Urothelium cell line (cell line): ENCODE results near the gene NUAK2.

Experiments
- DNase-seq: peaks from one replicate; pipeline ENCODE4 v3.0.0; 2011; ENCODE audit warnings: low spot score, mixed read lengths
- FAIRE-seq: peaks from 2 replicates; lab custom pipeline; 2011; peaks lifted over from hg19 to GRCh38; lab: Jason Lieb, UNC

The NUAK2 gene

GRCh38 chr1:205260948-205261732 lies 60.4 kb downstream of the NUAK2 start:
- no peak for DNase-seq
- FAIRE-seq = no peak

- no peak for FAIRE-seq
Measured at GRCh38 chr1:205259998-205260397, 61.5 kb downstream of the NUAK2 start.

GRCh38 chr1:205259324-205259832 lies 62.2 kb downstream of the NUAK2 start:
- no peak for FAIRE-seq

More at GRCh38 chr1:205259998-205260397, 61.5 kb downstream of the NUAK2 start:
- no peak for DNase-seq

GRCh38 chr1:205258719-205259118 lies 62.8 kb downstream of the NUAK2 start:
- FAIRE-seq (no peak), DNase-seq (peak; percentile 76)

More at GRCh38 chr1:205259324-205259832, 62.2 kb downstream of the NUAK2 start:
- no peak for DNase-seq

DNA sequence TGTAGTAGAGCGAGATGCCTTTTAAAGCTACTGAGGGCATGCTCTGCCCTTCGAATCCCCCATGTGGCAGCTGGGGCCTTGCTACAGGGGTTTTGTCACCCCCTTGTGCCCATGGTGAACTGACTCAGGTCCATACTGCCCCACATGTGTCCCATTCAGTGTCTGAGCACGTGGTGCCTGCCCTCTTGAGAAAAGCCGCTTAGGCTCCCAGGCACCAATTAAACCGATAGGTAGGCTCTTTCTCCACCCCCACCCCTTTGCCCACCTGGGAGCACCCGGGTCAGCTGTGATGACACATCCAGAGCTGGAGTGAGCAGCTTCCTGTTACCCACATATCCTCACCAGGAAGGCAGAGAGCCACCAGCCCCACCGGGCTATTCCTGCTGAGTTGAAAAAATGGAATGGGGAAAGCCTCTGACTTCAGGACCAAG lies 63.3 kb downstream of the NUAK2 start:
- FAIRE-seq (no peak), DNase-seq (no peak)

GRCh38 chr1:205257735-205258134 lies 63.8 kb downstream of the NUAK2 start:
- DNase-seq (no peak), FAIRE-seq (no peak)

DNA sequence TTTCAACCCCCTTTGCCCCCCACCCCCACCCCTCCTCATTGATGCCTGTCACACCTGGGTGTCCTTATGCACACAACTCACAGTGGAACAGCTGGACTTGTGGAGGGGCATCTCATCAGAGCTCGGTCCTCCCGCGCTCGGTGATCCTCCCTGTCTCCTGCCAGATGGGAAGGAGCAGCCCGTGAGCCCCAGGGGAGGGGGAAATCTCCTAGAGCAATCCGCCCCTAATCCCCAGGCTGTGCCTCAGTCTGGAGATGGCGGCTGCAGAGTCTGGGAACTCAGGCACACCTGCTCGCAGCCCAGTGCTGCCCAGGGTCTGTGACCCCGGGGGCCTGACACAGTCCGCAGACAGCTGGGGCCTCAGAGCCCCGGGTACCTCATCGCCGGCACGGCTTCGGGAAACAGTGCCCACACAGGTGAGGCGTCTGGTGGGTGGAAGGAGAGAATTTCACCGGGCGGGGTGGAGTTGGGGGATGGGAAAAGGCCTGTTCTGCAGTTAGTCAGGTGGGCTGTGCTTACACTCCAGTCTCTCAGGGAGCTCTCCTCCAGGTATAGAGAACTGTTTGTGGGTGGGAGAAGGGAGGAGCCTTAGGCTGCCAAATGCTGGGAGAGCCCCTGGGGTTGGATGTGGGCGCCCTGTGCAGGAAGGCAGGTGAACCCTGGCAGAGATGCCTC lies 64.5 kb downstream of the NUAK2 start:
- DNase-seq (no peak), FAIRE-seq (no peak)

DNA sequence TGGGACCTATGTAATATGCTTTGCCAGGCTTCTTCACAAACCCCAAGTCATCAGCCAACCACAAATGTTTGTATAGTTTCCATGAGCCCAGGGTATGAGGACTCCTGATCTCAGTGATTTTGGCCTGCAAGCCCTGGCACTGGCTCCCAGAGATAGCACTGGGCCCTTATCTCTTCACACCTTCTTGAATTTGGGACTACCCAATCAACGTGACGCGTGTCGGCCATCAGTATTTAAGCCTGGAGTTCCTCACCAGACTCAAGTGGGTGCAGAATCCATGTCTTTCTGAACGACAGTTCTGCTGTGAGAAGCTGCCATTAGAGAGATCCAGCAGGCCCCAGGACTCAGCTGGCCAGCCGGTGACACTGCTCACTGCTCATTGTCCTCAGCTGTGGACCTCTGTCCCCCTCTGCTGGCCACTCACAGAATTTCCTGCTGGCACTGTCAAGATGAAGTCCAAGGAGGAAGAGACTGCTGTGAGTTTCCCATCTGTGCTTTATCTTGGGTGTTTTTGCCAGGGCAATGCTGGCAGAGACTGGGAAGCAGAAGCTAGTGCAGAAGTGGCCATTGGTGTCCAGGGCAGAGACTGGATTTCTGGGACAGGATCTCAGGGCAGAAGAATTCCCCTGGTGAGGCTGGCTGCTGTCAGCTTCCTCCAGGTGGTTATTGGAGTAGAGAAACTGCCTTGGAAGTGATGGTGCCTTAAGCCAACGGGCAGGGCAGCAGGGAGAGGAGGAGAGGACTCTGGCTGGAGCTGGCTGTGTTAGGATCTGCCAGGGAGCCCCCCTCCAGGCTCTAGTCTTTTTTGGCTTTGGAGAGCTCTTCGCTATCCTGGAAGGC lies 65.4 kb downstream of the NUAK2 start:
- DNase-seq (peak; percentile 80), FAIRE-seq (no peak)
